Fibroblast of peridontal ligament (primary cell): ENCODE measurements around the gene RAB3D.
A peak's percentile ranks its signal among the peaks of the same experiment; 100 is the strongest.
"Not testable (repeated sequence)": the region's sequence is repeated elsewhere in the genome, so short reads cannot be mapped to it uniquely, and the experiment has no call there.

Source experiments
- DNase-seq: peaks from one replicate; pipeline ENCODE4 v3.0.0-alpha.2; 2010; ENCODE audit errors: extremely low read depth

RAB3D gene

DNA sequence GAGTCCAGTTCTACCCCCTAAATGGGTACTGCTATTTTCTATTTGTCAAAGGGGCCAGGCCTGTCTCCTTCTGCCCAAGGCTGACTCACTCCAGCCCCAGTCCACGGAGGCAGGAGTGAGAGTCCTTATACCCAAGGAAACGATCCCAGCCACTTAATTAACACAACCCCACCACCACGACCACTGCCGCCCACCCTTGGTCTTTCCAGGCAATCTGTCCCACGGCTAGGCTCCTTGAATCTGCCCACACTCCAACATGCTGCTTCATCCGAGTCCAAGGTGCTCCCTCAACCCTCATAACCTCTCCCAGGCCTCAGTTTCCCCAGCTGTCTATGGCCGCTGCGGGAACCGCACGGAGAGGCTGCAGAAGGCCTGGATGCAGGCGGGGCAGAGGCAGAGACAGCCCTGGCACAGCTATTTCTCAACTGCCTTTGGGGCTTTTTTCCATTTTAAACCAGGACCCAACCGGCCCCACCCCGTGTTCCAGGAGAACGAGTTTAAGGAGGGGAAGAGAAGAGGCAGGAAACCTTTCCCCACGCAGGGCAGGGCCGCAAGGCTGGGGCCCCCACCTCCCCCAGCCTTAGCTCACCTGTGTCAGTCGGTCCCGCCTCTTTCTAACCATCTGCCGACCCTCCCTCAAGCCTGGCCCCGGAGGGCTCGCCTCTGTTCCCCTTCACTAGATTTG lies 746 bp downstream of the RAB3D start:
- DNase-seq, result no peak

DNA sequence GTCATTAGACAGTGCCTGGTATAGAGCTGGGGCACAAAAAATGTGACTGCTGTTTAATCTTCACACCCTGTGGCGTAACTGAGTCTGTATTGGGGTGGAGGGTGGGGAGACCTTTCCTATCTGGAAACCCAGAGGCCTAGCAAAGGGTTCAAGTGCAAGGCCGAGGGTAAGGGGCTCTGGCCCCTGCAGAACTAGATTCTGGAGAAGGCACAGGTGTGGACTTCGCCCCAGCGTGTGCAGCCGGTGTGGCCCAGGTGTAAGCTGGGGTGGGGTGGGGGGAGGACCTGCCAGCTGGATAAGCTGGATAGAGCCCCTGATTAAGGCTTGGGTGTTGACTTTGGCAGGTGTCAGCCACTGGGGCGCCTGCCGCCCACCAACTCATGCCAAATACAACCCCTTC lies 1.3 kb downstream of the RAB3D start:
- DNase-seq, result no peak

DNA sequence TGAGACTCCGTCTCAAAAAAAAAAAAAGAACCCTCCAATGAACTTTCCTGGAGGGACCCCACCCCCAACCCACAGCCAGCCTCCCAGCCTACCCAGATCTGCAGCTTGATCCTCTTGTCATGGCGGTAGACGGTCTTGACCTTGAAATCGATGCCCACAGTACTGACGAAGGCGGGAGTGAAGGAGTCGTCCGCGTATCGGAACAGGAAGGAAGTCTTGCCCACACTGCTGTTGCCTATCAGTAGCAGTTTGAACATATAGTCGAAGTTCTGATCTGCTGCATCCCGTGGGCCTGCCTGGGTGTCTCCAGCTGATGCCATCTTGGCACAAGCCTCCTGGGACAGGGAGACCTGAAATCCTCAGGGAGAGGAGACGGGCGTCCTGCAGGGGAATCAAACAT lies 2.4 kb downstream of the RAB3D start:
- DNase-seq, result no peak

GRCh38 chr19:11335449-11336146 lies 3.9 kb downstream of the RAB3D start:
- no peak for DNase-seq

DNA sequence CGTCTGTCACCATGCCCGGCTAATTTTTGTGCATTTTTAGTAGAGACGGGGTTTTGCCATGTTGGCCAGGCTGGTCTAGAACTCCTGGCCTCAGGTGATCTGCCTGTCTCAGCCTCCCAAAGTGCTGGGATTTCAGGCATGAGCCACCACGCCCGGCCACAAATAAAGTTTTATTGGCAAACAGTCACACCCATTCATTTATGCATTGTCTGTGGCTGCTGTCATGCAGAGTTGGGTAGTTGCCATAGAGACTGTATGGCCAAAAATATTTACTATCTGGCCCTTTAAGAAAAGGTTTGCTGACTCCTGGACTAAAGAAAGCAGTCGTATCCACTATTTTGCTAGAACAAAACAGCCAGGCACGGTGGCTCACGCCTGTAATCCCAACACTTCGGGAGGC lies 5.6 kb downstream of the RAB3D start:
- not testable (repeated sequence) for DNase-seq

- DNase-seq, result no peak
Measured at GRCh38 chr19:11332822-11333221, 6.6 kb downstream of the RAB3D start.

DNA sequence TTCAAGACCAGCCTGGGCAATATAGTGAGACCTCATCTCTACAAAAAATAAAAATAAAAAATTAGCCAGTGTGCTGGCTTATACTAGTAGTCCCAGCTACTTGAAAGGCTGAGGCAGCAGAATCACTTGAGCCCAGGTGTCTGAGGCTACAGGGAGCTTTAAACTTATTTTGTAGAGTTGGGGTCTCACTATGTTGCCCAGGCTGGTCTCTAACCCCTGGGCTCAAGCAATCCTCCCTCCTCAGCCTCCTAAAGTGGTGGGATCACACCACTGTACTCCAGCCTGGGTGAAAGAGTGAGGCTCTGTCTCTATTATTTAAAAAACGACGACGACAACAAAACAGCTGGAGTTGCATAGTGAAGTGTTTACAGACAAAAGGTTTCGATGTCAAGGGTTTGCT lies 8.0 kb downstream of the RAB3D start:
- no peak for DNase-seq

- DNase-seq, result no peak
Measured at GRCh38 chr19:11330127-11330526, 9.3 kb downstream of the RAB3D start.

DNA sequence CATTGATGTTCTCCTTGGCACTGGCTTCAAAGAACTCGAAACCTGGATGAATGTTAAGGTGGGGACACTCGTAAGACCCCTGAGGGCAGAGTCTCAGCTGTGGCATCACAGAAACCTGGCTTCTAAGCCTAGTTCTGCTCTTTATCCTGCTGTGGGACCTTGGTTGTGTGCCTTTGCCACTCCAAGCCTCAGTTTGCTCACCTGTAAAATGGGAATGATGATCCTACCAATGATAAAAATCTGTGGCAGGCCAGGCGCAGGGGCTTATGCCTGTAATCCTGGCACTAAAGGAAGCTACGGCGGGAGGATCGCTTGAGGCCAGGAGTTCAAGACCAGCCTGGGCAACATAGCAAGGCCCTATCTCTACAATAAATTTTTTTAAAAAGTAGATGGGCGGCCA lies 13.9 kb downstream of the RAB3D start:
- no peak for DNase-seq

GRCh38 chr19:11324748-11325389 lies 14.6 kb downstream of the RAB3D start:
- DNase-seq, result no peak

- DNase-seq, result peak; percentile 96
Measured at GRCh38 chr19:11324079-11324661, 15.3 kb downstream of the RAB3D start.

DNA sequence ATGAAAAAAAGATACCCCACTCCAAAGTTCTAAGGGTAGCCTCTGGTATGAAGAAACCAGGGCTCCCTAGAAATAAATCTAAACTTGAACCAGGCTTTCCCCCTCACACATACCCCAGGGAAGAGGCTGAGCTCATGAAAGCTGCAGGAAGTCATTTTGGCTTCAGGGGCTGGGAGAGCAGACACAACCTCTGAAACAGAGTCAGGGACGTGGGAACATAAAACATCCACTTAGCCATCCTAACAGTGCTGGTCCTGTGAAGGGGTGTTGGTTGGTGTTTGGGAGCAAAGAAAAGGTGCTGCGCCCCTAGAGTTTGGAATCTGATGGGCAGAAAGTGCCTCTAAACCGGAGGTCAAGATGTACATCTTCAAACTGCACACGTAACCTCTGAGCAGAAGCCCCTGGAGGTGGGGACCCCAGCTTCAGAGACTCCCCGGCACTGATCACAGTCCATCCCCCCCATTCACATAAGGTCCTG lies 15.8 kb downstream of the RAB3D start:
- DNase-seq, result peak; percentile 3

DNA sequence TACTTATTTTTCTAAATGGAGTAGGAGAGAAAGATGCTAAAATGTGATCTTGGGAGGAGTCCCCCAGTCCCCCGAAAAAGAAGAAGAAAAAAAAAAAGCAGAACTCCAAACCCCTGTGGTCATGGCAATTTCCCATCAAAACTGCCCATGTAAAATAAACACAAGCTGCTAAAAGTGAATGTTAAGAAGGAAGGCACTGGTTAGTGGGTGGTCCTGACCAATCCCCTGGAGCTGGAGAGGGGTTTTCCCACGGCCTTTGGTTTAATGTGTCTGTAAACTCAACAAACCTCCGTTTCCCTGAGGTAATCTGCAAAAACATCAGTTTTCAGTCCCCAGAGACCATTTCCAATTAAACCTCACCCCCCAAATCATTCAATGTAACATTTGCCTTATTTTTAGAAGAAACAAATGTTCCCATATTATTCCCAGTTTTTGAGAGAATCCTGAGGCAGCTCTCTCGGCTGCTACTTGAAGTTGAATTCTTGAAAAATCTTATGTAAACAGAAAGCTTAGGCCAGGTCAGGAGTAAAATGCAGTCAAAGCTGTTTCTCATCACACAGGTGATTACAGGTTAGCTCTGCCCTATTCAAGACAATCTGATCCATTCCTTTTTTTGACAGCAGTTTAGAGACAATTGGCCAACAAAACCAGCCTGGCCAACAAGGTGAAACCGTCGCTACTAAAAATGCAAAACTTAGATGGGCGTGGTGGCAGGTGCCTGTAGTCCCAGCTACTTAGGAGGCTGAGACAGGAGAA lies 17.0 kb downstream of the RAB3D start:
- DNase-seq, result peak; percentile 25

- DNase-seq, result no peak
Measured at GRCh38 chr19:11321191-11322126, 18.0 kb downstream of the RAB3D start.

GRCh38 chr19:11320278-11320995 lies 19.0 kb downstream of the RAB3D start:
- DNase-seq, result not testable (repeated sequence)

DNA sequence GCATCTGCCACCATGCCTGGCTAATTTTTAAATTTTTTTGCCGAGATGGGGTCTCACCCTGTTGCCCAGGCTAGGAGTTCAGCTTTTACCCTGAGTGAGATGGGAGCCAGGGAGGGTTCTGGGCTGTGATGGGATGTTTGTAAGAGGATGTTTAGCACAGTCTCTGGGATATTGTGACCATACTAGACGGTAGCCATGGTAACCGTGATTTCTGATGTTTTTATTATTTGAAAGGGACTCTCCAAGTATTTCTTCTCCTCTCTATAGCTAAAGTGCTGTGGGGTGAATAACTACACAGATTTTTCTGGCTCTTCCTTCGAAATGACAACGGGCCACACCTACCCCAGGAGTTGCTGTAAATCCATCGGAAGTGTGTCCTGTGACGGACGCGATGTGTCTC lies 33.1 kb downstream of the RAB3D start:
- DNase-seq, result no peak

GRCh38 chr19:11304936-11305335 lies 34.5 kb downstream of the RAB3D start:
- DNase-seq, result no peak

DNA sequence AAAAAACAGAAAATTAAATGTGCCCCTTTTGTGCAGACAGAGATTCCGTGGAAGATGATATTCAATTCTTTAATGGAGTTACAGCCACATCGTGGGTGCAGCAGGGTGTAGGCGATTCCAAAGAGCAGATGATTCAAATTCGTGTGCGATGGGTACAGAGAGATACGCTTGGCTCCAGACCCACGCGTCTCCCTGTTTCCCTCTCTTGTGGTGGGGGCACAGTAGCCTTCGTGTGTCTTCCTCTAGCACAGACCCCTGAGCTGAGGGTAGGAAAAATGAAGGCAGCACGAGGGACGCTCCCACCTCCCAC lies 38.7 kb downstream of the RAB3D start:
- no peak for DNase-seq

GRCh38 chr19:11299946-11300810 lies 39.3 kb downstream of the RAB3D start:
- no peak for DNase-seq
